ENCODE results near the gene MTUS2.

DNA sequence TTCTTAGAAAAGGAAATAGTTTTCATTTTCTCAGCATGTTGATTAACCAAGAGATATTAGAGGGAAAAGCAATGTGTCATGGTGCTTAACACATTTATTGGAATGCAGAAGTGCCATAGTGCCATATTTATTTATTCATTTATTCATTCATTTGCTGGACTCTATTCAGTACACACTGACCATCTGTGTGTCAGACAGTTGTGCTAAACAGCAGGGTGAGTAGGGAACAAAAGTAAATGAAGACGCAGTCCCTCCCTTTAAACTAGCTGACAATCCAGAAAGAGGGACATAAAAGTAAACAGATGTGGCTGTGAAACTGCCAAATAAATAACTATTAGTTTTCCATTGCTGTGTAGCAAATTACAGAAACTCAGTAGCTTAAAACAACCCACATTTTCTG lies 323.7 kb downstream of the MTUS2 start:
- TF ChIP-seq, protein P1, sequence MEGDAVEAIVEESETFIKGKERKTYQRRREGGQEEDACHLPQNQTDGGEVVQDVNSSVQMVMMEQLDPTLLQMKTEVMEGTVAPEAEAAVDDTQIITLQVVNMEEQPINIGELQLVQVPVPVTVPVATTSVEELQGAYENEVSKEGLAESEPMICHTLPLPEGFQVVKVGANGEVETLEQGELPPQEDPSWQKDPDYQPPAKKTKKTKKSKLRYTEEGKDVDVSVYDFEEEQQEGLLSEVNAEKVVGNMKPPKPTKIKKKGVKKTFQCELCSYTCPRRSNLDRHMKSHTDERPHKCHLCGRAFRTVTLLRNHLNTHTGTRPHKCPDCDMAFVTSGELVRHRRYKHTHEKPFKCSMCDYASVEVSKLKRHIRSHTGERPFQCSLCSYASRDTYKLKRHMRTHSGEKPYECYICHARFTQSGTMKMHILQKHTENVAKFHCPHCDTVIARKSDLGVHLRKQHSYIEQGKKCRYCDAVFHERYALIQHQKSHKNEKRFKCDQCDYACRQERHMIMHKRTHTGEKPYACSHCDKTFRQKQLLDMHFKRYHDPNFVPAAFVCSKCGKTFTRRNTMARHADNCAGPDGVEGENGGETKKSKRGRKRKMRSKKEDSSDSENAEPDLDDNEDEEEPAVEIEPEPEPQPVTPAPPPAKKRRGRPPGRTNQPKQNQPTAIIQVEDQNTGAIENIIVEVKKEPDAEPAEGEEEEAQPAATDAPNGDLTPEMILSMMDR (IDR thresholded peaks at IDR 0.05; ENCODE audit: low read length), result no peak
- no peak for TF ChIP-seq EZH2 (optimal IDR thresholded peaks at IDR 0.05; ENCODE audit: low read depth, low read length)
- TF ChIP-seq EZH2phosphoT487 (IDR thresholded peaks at IDR 0.05; ENCODE audit: low read length), result no peak

Measured in MM.1S (cell line).